Stimulated activated CD4-positive, alpha-beta T cell treated with anti-CD3 and anti-CD28 coated beads, Interleukin-1b, Interleukin-23, amount 100 ng/mL, for 1 hour (primary cell): ENCODE results near the gene PCDHGB4.
"Not testable (repeated sequence)": the region's sequence is repeated elsewhere in the genome, so short reads cannot be mapped to it uniquely, and the experiment has no call there.

Experiments used
- DNase-seq, 2 donors: peaks; one replicate each; pipeline ENCODE4 v3.0.0-alpha.2; 2020; ENCODE audit warnings: low read depth in 2 of 2

Gene PCDHGB4

DNA sequence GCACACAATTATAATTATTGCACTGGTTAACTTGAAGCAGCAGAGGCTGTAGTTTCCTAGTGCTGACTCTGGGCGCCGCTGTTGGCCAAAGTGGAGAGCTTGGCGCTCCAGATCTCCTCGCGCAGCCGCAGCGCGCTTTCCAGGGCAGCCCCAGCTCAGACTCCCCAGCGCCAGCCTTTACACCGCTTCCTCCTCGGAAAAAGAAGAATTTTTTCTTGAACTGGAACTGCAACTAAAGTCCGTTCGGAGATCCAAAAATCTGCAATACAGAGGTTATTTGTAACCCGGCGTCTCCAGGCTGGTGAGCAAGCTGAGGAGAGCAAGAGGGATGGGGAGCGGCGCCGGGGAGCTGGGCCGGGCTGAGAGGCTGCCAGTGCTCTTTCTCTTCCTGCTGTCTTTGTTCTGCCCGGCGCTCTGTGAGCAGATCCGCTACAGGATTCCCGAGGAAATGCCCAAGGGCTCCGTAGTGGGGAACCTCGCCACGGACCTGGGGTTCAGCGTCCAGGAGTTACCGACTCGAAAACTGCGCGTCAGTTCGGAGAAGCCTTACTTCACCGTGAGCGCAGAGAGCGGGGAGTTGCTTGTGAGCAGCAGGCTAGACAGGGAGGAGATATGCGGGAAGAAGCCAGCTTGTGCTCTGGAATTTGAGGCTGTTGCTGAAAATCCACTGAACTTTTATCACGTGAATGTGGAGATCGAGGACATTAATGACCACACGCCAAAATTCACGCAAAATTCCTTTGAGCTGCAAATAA is at the start of gene PCDHGB4:
TSS of gene PCDHGB4 (plus strand) at position 142 of the 755 bp plus-strand sequence. CDS start at position 329, 187 bp downstream.
- not testable (repeated sequence) for DNase-seq

DNA sequence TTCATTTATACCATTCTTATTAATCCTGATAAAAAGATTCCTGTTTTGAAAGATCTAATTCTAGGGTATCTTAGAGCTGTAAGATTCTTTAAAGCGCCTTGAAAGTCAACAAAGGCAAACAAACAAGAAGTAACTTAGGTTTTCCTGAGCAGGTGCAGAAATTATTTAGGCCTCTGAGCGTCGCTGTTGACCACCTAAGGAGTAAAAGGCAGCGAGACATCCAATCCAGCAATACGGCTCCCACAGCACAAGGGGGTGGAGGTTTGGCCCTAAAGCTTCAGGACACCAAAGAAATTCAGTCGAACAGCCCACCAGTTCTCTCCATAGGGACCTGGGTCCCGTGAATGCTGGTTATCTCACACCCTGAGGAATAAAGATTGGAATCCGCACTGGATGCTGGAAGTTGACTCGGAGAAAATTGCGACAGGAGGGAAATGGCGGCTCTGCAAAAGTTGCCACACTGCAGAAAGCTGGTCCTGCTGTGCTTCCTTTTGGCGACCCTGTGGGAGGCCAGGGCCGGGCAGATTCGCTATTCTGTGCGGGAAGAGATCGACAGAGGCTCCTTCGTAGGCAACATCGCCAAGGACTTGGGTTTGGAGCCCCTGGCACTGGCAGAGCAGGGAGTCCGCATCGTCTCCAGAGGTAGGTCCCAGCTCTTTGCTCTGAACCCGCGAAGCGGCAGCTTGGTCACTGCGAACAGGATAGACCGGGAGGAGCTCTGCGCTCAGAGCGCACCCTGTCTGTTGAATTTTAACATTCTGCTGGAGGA is 48.8 kb upstream of the PCDHGB4 start, which contains the start of gene PCDHGA2:
TSS of gene PCDHGA2 (plus strand) at position 223 of the 769 bp plus-strand sequence.
- no peak for DNase-seq

DNA sequence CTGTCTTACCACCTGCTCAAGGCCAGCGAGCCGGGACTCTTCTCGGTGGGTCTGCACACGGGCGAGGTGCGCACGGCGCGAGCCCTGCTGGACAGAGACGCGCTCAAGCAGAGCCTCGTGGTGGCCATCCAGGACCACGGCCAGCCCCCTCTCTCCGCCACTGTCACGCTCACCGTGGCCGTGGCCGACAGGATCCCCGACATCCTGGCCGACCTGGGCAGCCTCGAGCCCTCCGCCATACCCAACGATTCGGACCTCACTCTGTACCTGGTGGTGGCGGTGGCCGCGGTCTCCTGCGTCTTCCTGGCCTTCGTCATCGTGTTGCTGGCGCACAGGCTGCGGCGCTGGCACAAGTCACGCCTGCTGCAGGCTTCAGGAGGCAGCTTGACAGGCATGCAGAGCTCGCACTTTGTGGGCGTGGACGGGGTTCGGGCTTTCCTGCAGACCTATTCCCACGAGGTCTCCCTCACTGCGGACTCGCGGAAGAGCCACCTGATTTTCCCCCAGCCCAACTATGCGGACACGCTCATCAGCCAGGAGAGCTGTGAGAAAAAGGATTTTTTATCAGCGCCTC is 46.6 kb upstream of the PCDHGB4 start:
- not testable (repeated sequence) for DNase-seq

DNA sequence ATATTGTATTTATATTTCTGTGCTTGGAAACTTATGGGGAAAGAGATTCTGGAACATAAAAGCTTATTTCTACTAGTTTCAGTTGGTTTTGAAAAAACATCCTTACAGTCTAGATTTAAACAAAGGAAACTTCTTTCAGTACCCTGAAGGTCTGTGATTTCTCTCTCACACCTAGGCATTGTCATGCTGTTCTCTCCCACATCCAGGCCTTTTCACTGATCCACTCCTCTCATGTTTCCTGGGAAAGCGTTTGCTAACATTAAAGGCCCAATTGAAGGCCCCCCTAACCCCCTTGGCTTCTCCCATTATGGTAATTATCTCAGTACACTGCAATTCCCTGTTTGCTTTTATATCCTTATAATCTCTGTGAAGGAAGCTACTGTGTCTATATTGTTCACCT is 44.7 kb upstream of the PCDHGB4 start:
- DNase-seq = no peak

DNA sequence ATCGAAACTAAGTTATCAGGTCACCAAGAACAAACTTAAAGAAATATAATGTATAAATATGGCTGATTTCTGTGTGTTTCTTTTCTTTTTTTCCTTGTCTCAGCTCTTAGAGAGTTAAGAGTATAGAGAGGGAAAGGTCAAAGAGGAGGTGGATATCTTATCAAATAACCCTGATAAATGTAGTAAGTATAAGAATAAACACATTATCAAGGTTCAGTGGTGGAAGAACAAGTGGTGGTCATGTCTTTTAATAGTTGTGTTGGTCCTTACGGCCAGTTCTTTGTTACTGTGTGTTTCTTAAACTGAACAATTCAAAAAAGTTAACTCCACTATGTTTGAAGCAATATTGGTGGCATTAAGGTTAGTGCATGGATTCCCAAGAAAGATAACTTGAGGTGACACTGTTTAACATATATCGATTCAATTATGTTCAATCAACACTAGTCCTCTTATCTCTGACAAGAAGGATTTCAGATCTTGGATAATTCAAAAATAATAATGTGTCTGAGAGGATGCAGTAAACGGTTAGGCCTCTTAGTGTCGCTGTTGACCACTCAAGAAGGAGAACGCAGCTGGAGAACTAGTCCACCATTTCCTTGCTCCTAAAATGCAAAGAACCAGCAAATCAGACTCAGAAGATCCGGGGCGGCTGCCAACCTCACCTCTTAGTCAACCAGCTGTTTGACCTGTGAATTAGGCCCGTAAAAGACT is 44.1 kb upstream of the PCDHGB4 start, which contains the start of gene PCDHGA3:
TSS of gene PCDHGA3 (plus strand) at position 588 of the 711 bp plus-strand sequence. CDS start 205 bp downstream, outside the sequence.
- DNase-seq = no peak

DNA sequence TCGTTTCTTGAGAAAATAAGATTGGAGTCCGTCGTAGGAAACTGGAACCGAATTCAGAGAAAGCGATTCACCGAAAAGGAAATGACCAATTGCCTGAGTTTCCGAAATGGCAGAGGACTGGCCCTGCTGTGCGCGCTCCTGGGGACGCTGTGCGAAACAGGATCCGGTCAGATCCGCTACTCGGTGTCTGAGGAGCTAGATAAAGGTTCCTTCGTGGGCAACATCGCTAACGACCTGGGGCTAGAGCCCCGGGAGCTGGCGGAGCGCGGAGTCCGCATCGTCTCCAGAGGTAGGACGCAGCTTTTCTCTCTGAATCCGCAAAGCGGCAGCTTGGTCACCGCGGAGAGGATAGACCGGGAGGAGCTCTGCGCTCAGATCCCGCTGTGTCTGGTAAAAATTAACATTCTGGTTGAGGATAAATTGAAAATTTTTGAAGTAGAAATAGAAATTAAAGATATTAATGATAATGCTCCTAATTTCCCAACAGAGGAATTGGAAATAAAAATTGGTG is 43.5 kb upstream of the PCDHGB4 start:
- DNase-seq = no peak

DNA sequence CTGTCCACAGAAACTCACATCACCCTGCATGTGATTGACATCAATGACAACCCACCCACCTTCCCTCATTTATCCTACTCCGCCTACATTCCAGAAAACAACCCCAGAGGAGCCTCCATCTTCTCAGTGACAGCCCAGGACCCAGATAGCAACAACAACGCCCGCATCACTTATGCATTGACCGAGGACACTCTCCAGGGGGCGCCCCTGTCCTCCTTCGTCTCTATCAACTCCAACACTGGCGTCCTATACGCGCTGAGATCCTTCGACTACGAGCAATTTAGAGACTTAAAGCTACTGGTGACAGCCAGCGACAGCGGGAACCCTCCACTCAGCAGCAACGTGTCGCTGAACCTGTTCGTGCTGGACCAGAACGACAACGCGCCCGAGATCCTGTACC is 42.2 kb upstream of the PCDHGB4 start:
- DNase-seq = no peak

DNA sequence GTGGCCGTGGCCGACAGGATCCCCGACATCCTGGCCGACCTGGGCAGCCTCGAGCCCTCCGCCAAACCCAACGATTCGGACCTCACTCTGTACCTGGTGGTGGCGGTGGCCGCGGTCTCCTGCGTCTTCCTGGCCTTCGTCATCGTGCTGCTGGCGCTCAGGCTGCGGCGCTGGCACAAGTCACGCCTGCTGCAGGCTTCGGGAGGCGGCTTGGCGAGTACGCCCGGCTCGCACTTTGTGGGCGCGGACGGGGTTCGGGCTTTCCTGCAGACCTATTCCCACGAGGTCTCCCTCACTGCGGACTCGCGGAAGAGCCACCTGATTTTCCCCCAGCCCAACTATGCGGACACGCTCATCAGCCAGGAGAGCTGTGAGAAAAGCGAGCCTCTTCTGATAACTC is 41.5 kb upstream of the PCDHGB4 start:
- not testable (repeated sequence) for DNase-seq

DNA sequence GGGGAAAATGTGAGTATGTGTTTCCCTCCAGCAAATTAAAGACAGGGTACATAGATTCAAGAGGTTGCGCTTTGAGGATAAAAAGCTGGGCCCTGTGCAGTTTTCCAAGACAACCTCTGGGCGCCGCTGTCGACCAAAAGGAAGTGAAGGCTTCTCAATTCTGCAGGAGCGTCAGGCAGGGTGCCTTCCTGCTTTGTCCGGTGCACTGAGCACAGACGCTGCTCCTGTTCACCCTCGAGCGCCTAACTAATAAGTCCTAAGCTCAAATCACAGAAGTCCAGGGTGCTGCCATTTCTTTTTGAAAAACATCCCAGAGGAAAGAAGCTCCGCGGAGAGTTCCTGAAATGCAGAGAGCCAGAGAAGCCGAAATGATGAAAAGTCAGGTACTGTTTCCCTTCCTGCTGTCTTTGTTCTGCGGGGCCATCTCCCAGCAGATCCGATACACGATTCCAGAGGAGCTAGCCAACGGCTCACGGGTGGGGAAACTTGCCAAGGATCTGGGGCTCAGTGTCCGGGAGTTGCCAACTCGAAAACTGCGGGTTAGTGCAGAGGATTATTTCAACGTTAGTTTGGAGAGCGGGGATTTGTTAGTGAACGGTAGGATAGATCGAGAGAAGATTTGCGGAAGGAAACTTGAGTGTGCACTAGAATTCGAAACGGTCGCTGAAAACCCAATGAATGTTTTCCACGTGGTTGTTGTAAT is 37.4 kb upstream of the PCDHGB4 start, which contains the start of gene PCDHGB1:
TSS of gene PCDHGB1 (plus strand) at position 183 of the 703 bp plus-strand sequence. CDS start at position 345, 162 bp downstream.
- no peak for DNase-seq

DNA sequence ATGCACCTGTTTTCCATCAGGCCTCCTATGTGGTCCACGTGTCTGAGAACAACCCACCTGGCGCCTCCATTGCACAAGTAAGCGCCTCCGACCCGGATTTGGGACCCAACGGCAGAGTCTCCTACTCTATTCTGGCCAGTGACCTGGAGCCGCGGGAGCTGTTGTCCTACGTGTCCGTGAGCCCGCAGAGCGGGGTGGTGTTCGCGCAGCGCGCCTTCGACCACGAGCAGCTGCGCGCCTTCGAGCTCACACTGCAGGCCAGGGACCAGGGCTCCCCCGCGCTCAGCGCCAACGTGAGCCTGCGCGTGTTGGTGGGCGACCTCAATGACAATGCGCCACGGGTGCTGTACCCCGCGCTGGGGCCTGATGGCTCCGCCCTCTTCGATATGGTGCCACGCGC is 35.9 kb upstream of the PCDHGB4 start:
- DNase-seq = no peak

DNA sequence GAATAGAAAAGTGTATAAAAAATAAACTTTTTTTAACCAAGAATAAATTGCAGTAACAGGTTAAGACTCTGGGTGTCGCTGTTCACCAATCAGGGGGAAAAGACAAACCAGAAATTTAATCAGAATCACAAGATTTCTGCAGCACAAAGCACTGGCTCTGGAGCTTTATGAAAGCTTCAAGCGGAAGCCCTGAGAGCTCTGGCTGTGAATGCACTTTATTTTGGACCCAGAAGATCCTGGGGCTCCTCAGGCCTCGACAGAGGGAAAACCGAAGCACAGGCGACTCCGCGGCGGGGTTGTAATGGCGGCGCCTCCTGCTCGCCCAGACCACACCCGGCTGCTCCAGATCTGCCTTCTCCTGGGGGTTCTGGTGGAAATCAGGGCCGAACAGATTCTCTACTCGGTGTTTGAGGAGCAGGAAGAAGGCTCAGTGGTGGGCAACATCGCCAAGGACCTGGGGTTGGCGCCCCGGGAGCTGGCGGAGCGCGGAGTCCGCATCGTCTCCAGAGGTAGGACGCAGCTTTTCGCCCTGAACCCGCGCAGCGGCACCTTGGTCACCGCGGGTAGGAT is 32.5 kb upstream of the PCDHGB4 start, which contains the start of gene PCDHGA4:
TSS of gene PCDHGA4 (plus strand) at position 122 of the 570 bp plus-strand sequence. CDS start at position 209, 87 bp downstream.
- no peak for DNase-seq

DNA sequence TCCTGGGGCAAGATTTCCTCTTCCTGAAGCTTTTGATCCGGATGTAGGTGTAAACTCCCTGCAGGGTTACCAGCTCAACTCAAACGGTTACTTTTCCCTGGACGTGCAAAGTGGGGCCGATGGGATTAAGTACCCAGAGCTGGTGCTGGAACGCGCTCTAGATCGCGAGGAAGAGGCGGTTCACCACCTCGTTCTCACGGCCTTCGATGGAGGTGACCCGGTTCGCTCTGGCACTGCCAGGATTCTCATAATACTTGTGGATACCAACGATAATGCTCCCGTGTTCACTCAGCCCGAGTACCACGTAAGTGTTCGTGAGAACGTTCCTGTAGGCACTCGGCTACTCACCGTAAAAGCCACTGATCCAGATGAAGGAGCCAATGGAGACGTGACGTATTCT is 31.9 kb upstream of the PCDHGB4 start:
- DNase-seq = no peak

DNA sequence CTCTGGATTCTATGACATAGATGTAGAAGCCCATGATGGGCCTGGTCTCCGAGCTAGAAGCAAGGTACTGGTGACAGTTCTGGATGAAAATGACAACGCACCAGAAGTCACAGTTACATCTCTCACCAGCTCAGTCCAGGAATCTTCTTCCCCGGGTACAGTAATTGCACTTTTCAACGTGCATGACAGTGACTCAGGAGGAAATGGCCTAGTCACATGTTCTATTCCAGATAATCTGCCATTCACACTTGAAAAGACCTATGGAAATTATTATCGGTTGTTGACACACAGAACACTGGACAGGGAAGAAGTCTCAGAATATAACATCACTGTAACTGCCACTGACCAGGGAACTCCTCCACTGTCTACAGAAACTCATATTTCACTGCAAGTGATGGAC is 31.4 kb upstream of the PCDHGB4 start:
- no peak for DNase-seq

DNA sequence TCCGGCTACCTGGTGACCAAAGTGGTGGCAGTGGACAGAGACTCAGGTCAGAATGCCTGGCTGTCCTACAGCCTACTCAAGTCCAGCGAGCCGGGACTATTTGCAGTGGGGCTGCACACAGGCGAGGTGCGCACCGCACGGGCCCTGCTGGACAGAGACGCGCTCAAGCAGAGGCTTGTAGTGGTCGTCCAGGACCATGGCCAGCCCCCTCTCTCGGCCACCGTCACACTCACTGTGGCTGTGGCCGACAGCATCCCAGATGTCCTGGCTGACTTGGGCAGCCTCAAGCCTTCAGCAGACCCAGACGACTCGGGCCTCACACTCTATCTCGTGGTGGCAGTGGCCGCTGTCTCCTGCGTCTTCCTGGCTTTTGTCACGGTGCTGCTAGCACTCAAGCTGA is 30.5 kb upstream of the PCDHGB4 start:
- DNase-seq = no peak

DNA sequence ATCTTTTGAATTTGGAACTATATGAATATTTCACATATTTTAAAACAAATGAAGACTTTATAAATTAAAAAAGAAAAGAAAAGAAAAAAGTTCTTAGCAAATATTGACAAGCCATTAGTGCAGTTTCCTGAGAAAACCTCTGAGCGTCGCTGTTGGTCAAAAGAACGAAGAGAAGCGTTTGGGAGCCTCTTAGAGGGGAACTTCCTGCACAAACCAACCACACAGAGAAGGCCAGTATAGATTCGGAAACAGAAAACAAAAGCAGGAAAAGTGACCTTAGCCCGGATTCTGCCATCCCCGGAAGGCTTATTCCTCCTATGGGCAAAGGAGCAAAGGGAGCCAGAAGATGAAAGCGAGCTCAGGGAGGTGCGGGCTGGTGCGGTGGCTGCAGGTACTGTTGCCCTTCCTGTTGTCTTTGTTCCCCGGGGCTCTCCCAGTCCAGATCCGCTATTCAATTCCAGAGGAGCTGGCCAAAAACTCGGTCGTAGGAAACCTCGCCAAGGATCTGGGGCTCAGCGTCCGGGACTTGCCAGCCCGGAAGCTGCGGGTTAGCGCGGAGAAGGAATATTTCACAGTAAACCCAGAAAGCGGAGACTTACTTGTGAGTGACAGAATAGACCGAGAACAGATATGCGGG is 27.6 kb upstream of the PCDHGB4 start, which contains the start of gene PCDHGB2:
TSS of gene PCDHGB2 (plus strand) at position 205 of the 637 bp plus-strand sequence. CDS start at position 347, 142 bp downstream.
- no peak for DNase-seq

DNA sequence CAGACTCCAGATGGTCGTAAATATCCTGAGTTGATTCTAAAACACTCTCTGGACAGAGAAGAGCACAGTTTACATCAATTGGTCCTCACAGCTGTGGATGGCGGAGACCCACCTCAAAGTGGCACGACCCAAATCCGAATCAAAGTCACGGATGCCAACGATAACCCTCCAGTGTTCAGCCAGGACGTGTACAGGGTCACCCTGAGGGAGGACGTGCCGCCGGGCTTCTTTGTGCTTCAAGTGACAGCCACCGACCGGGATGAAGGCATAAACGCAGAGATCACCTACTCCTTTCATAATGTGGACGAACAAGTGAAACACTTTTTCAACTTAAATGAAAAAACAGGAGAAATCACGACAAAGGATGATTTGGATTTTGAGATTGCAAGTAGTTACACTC is 26.8 kb upstream of the PCDHGB4 start:
- no peak for DNase-seq

DNA sequence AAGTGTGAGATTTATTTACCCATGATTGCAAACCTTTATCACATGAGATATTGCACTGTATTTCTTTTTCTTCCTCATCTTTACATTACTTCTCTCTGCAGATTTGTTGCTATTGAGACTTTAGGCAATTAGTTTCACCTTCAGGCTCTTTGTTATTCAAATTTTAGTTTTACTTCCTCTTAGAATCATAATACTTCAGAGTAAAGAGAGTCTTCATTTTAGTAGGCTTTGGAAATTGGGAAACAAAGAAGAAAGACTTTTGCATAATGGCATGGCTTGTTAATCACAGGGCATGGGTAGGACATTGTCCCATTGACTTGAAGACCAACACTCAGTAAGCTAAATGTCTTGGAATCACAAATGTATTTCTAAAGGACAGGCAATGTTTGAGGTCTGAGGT is 24.8 kb upstream of the PCDHGB4 start:
- no peak for DNase-seq

DNA sequence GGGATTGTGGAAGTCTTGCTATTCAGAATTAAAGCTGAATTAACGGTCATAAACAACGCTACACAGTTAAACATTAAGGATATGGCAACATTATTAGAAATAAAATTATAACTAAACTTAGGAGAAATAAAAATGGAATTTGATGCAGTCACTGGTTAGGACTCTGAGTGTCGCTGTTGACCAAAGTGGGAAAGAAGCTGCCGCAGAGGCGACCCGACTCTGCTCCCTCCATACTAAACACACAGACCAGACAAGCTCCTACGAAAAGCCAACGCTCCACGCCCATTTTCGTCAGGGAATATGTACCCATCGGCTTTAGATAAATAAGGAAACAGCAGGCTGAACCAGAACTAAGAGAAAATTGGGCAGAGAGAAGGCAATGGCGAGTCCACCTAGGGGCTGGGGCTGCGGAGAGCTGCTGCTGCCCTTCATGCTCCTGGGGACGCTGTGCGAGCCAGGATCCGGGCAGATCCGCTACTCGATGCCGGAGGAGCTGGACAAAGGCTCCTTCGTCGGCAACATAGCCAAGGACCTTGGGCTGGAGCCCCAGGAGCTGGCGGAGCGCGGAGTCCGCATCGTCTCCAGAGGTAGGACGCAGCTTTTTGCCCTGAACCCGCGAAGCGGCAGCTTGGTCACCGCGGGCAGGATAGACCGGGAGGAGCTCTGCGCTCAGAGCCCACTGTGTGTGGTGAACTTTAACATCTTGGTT is 23.4 kb upstream of the PCDHGB4 start, which contains the start of gene PCDHGA5:
TSS of gene PCDHGA5 (plus strand) at position 211 of the 709 bp plus-strand sequence. CDS start at position 380, 169 bp downstream.
- no peak for DNase-seq
